COLO668 (cell line): ENCODE measurements around the gene CERS6.

Experiments
- DNase-seq: peaks from one replicate; lab custom pipeline; 2025; ENCODE audit not compliant: unreplicated experiment; lab: John Stamatoyannopoulos, UW

CERS6 gene

GRCh38 chr2:168692132-168692744 is 236.2 kb downstream of the CERS6 start:
- no peak for DNase-seq

GRCh38 chr2:168694173-168694572 is 238.1 kb downstream of the CERS6 start:
- no peak for DNase-seq

- DNase-seq: no peak
Measured at GRCh38 chr2:168694866-168695265, 238.8 kb downstream of the CERS6 start.

GRCh38 chr2:168697668-168698121 is 241.6 kb downstream of the CERS6 start:
- DNase-seq: no peak

DNA sequence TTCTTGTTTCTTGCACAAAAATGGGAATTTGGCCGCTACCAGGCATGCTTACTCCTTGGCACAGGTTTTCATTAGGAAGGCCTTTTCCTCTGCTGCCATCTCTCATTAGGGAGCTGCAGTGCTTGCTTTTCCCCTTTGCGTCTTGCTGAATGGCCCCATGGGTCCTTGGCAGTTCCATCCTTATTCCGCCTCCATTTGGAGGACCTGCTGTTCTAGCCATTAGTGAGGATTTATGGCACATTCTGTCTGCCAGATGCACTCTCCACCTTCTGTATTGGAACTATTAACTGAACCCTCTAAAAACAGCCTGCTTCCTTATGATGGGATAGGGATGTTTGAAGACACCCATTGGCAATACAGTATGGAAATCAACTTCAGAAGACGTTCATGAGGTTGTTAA is 242.9 kb downstream of the CERS6 start:
- no peak for DNase-seq

- no peak for DNase-seq
Measured at GRCh38 chr2:168699844-168700417, 243.9 kb downstream of the CERS6 start.

- DNase-seq: no peak
Measured at GRCh38 chr2:168700615-168701245, 244.7 kb downstream of the CERS6 start.

DNA sequence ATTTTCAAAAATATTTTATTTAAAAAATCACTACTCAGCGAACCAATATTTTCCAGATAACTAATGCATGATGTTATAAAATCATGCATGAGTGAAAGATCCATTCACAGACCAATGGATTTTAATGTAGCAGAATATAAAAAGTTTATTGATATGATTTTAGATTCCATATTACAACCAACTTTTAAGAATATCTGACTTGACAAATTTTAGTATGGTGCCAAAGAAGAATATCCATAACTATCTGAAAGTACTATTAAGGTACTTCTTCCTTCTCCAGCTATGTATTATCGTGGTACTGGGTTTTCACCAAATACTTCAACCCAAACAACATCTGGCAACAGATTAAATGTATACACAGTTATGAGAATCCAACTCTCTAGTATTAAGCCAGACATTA is 246.5 kb downstream of the CERS6 start:
- DNase-seq: no peak

GRCh38 chr2:168703926-168704325 is 247.9 kb downstream of the CERS6 start:
- no peak for DNase-seq

DNA sequence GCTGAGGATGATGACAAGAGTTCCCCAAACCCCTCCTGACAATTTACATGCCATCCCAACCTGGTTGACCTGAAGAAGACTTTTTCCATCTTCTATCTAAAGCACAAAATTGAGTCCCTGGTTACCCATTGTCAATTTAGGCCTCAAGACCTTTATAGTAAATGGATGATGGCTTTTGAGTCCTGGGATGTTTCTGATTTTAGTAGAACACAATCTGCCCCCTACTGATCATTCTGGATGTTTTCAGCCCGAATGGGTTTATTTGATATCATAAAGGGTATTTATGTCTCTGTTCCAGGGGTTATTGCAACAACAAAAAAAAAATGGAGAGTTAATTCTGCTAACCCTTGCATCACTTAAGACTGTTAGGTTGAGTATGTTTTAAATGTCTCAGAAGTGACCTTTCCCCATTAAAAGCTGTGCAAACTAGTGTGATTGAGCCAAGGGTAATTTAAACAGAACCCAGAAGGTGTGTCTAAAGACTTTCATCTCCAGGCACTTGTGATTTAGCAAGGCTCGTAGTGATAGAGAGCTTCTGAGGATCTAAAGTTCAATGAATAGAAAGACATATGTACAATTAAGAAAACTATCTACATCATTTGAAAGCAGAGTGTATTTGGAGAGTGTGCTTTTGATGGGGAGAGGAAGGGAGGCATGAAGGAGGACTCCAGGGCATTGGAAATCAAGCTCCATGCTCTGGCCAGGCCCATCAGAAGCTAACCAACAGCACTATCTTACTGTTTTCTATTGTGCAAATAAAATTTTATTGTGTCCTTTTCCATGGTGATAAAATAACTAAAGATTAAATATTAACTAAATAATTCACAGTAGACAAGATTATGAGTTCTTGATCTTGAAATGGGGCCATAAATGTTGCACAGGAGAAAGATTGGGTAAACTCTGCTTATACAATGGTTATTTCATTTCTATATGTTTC is 249.7 kb downstream of the CERS6 start:
- no peak for DNase-seq

DNA sequence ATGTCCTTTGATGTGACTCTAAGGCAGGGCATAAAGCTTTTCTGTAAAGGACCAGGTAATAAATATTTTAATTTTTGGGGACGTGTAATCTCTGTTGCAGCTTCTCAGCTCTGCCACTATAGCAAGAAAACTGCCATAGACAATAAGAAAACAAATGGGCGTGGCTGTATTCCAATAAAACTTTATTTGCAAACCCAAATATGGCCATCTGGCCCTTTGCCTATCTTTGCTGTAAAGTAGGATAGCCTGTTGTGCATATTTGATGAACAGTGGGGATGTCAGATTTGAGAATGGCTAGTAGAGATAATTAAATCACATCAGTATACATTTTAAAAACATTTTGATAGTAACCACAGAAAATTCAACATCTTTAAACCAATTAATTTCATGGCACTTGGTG is 250.7 kb downstream of the CERS6 start:
- DNase-seq: no peak

DNA sequence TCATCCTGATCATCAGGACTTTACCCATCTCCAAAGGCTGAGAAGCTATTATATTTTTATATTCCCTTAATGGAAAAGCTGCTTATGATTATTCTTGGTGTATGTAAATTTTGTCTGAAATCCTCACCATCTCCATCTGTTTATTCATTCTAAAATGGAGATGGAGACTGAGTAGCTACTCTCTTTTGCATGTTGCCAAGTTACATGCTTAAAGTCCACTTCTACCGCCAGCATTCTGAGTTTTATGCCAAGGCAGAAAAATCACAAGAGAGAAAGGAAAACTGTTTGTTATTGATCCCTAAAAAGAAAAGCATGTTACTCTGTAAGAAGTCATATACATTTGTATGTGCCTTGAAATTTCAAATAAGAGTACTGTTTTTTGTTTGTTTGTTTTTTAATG is 252.0 kb downstream of the CERS6 start:
- DNase-seq: no peak

GRCh38 chr2:168710754-168711467 is 254.8 kb downstream of the CERS6 start:
- DNase-seq: no peak

DNA sequence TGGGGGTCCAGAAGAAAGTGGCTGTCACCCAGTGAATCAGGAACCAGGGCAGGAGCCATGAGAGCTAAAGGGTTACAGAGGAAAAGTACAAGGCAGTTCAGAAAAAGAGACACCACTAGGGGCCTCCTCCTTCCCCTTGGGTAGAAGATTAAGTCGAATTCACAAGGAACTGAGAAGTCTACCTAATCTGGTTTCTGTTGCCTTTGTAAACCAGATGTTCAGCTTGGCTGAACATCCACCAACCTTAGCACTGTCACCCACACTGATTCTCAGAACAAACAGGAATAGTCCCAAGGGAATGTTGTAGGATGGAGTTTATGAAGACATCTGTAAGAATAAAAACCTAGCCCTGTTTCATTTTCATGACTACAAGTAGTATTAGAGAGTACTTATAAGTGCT is 256.0 kb downstream of the CERS6 start:
- no peak for DNase-seq

GRCh38 chr2:168713325-168713724 is 257.3 kb downstream of the CERS6 start:
- no peak for DNase-seq

DNA sequence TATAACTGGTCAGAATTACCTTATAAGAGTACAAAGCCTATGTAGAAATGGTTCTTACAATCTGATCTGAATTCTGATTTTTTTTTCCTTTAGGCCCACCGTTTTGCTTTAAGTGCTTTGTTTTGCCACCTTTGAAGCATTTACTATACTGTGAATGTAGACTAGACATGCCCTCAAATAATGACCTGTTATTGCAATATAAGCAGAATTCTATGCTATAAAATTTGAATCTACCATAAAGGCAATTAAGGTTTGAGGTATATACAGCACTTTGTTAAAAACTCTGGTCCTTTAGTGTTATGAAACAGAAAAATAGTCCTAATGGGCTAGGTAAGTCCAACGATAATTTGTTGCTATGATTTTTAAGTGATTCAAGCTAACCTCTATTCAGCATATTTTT is 259.8 kb downstream of the CERS6 start:
- DNase-seq: no peak

GRCh38 chr2:168716839-168717238 is 260.8 kb downstream of the CERS6 start:
- DNase-seq: no peak

GRCh38 chr2:168717790-168718502 is 261.9 kb downstream of the CERS6 start:
- no peak for DNase-seq

DNA sequence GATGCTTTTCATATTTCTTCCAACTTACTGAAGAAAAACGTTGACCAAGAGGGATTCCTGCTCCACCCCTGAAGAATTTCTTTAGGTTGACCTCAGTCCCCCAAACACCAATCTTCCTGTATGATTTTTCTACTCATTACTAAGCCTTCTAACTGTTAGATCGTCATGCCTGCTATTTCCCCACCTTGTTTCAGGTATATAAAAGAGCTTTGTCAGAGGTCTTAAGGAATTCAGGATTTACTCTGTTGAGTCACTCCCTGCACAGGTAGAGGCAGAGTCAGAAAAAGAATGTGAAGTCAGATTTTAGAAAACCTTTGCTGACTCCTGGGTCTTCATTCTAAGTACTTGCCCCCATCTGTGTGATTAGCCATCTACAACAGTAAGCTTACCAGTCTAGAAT is 262.6 kb downstream of the CERS6 start:
- DNase-seq: no peak

DNA sequence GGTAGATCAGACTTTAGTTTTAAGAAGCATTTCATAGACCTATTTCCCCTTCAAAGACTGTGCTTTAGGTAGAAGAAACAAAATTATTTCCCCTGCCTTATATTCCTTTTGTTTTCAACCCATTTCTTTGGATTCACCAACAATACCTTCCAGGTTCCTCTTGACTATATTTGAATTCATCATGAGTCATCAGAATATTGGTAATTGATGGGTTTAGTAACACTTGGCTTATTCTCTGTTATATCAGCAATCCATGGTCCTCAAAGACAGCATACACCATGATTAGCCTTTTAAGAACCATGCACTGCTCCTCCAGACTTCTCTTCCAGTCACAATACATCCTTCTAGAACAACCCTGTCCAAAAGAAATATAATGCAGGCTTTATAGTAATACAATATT is 263.4 kb downstream of the CERS6 start:
- no peak for DNase-seq
